ES-I3 (cell line): ENCODE measurements around the gene GLUD1.
"Not testable (repeated sequence)": the region's sequence is repeated elsewhere in the genome, so short reads cannot be mapped to it uniquely, and the experiment has no call there.

Experiments used
- H3K36me3 ChIP-seq: 2 replicates; pipeline ENCODE4 v1.6.1; 2013; ENCODE audit warnings: mild to moderate bottlenecking, low read length, control low read depth, moderate library complexity; ENCODE audit not compliant: insufficient read depth
- H3K4me1 ChIP-seq: 2 replicates; pipeline ENCODE4 v1.6.1; 2013; ENCODE audit warnings: mild to moderate bottlenecking, control low read depth, low read length; ENCODE audit not compliant: insufficient read depth
- H3K9ac ChIP-seq: 2 replicates; pipeline ENCODE4 v1.6.1; 2013; ENCODE audit warnings: low read depth, mild to moderate bottlenecking, low read length, moderate library complexity
- H3K9me3 ChIP-seq: 2 replicates; pipeline ENCODE4 v1.6.1; 2013; ENCODE audit warnings: mild to moderate bottlenecking, low read length, moderate library complexity; ENCODE audit not compliant: control insufficient read depth, insufficient read depth

The GLUD1 gene

GRCh38 chr10:87043579-87043978 is 51.1 kb downstream of the GLUD1 start:
- not testable (repeated sequence) for H3K9ac ChIP-seq, H3K4me1 ChIP-seq, H3K36me3 ChIP-seq, H3K9me3 ChIP-seq

DNA sequence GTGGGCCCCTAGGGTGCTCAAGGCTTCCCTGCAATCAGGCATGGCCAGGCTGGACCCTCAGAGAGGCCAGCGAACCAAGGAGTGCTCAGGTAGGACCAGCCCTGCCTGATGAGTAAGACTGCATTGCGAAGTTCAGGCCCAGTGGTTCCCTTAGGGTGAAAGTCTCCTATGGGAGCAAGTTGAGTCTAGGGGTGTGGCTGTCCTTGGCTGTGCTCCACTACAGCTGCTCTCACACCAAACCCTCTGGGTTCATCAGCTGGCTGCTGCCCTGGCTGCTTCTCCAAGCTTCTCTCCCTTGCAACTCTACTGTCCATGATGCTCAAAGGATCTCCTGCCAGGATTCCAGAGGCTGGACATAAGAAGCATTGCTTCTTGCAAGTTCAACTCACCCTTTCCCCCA is 55.9 kb downstream of the GLUD1 start:
- H3K9ac ChIP-seq = no peak overlapping the region
- no peaks in the 10 kb centered on the region for H3K9me3 ChIP-seq
- H3K36me3 ChIP-seq = no peaks in the 10 kb centered on the region
- no peaks in the 10 kb centered on the region for H3K4me1 ChIP-seq

DNA sequence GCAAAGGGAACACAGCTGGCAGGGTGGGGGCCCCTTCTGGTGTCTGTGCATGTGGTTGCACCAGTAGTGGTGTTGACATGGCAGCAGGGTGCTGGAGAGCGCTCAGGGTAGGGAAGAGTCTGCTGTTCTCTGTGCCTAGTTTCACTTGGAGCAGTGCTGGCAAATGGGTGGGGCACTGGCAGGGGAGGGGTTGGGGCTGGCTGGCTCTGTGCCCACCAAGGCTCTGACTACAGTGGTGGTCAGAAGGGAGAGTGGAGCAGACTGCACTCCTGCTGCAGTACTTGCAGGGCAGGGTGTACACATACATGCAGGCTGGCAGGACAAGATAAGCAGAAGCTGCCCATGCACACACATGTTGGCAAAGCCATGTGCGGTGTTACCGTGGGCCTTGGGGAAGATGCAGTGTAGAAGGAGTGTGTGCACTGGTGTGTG is 56.3 kb downstream of the GLUD1 start:
- Histone ChIP-seq H3K36me3 (no peaks in the 10 kb centered on the region), H3K9ac (no peak overlapping the region), H3K4me1 (no peaks in the 10 kb centered on the region), H3K9me3 (no peaks in the 10 kb centered on the region)

DNA sequence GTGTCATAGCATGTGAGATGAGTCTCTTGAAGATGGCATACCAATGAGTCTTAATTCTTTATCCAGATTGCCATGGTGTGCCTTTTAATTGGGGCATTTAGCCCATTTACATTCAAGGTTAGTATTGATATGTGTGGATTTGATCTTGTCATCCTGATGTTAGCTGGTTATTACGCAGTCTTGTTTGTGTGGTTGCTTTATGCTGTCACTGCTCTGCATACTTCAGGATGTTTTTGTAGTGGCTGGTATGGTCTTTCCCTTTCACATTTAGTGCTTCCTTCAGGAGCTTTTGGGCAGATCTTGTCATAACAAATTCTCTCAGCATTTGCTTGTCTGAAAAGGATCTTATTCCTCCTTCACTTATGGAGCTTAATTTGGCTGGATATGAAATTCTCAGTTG is 58.0 kb downstream of the GLUD1 start:
- no peak overlapping the region for H3K9ac ChIP-seq
- H3K4me1 ChIP-seq = no peaks in the 10 kb centered on the region
- no peaks in the 10 kb centered on the region for H3K36me3 ChIP-seq
- H3K9me3 ChIP-seq = peaks cover 5% of the 10 kb centered on the region; the same call in 1 of the 2 replicates

GRCh38 chr10:87030912-87031635 is 63.6 kb downstream of the GLUD1 start:
- Histone ChIP-seq H3K9me3 (peaks cover 11% of the 10 kb centered on the region), H3K4me1 (peaks cover 4% of the 10 kb centered on the region; the same call in 1 of the 2 replicates), H3K9ac (no peak overlapping the region), H3K36me3 (no peaks in the 10 kb centered on the region)

GRCh38 chr10:87030419-87030818 is 64.2 kb downstream of the GLUD1 start:
- H3K36me3 ChIP-seq, H3K4me1 ChIP-seq, H3K9ac ChIP-seq: not testable (repeated sequence)
- H3K9me3 ChIP-seq = peaks cover 11% of the 10 kb centered on the region

GRCh38 chr10:87026747-87027508 is 67.7 kb downstream of the GLUD1 start:
- not testable (repeated sequence) for H3K36me3 ChIP-seq, H3K4me1 ChIP-seq, H3K9me3 ChIP-seq, H3K9ac ChIP-seq

- H3K9me3 ChIP-seq, H3K4me1 ChIP-seq, H3K9ac ChIP-seq, H3K36me3 ChIP-seq: not testable (repeated sequence)
Observed at GRCh38 chr10:87025285-87025958, 69.2 kb downstream of the GLUD1 start.

- not testable (repeated sequence) for H3K9ac ChIP-seq, H3K4me1 ChIP-seq, H3K36me3 ChIP-seq, H3K9me3 ChIP-seq
Observed at GRCh38 chr10:87020056-87020455, 74.6 kb downstream of the GLUD1 start, which contains the start of gene FAM25A. Gene FAM25A, plus strand, starts transcription at chr10:87020294. Its CDS starts 31 bp downstream, at chr10:87020325.

- not testable (repeated sequence) for H3K36me3 ChIP-seq, H3K9ac ChIP-seq, H3K4me1 ChIP-seq, H3K9me3 ChIP-seq
Observed at GRCh38 chr10:87019504-87019903, 75.1 kb downstream of the GLUD1 start.

- not testable (repeated sequence) for H3K36me3 ChIP-seq, H3K9ac ChIP-seq, H3K4me1 ChIP-seq, H3K9me3 ChIP-seq
Observed at GRCh38 chr10:87019066-87019465, 75.6 kb downstream of the GLUD1 start.

DNA sequence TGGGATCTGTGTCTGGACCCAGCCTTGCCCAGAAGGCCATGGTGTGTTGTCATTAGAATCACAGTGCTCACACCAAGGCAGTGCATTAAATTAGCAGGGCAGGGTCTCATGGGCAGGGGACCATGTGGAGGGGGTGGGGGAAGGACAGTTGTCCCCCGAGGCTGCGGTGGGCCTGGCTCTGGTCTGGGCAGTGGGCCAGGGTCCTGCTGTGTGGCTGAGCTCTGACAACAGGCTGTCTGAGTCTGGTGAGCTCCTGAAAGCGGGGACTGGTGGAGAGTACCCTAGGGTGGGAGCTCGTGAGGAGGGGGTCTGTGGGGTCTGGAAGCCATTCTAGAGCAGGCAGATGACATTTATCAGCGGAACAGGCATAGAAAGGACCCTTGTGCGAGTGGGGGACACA is 76.5 kb downstream of the GLUD1 start:
- H3K36me3 ChIP-seq, H3K9me3 ChIP-seq, H3K4me1 ChIP-seq, H3K9ac ChIP-seq: not testable (repeated sequence)

- H3K4me1 ChIP-seq, H3K9me3 ChIP-seq, H3K9ac ChIP-seq, H3K36me3 ChIP-seq: not testable (repeated sequence)
Observed at GRCh38 chr10:87014986-87015716, 79.5 kb downstream of the GLUD1 start.

DNA sequence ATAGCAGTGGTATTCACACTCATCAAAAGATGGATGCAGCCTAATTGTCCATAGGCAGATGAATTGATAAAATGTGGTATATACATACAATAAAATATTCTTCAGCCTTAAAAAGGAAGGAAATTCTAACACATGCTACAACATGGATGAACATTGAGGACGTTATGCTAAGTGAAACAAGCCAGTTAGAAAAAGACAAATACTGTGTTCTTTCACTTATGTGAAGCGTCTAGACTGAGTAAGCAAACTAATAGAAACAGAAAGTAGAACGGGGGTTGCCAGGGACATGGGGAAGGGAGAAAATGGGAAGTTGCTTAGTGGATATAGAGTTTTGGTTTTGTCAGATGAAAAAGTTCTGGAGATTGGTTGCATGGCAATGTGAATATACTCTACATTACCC is 81.1 kb downstream of the GLUD1 start:
- H3K9me3 ChIP-seq, H3K4me1 ChIP-seq, H3K9ac ChIP-seq, H3K36me3 ChIP-seq: not testable (repeated sequence)
